CD4-positive, alpha-beta T cell treated with Interleukin-1 beta for 1 hour (primary cell): ENCODE measurements around the gene SLC16A7.

Experiments used
- DNase-seq, 2 donors: peaks; one replicate each; pipeline ENCODE4 v3.0.0-alpha.2; 2020 to 2022

SLC16A7 gene

DNA sequence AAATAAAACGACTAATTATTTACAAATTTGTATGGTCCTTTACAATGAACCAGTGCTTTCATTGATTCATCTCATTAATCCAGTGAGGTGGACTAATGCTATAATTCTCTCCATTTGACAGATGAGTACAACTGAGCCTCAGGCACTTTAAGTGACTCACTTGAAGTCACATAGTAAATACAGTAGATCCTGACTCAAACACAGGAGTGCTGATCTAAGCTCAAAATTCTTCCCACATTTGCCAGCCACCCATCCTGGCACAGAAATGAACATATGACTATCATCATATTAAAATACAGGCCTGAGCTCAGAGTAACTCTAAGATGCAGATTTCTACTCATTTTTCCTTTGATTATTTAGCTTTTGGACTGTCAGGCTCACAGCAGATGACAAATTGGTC lies 30.6 kb downstream of the SLC16A7 start:
- no peak for DNase-seq

GRCh38 chr12:59627582-59627981 lies 31.8 kb downstream of the SLC16A7 start:
- no peak for DNase-seq

DNA sequence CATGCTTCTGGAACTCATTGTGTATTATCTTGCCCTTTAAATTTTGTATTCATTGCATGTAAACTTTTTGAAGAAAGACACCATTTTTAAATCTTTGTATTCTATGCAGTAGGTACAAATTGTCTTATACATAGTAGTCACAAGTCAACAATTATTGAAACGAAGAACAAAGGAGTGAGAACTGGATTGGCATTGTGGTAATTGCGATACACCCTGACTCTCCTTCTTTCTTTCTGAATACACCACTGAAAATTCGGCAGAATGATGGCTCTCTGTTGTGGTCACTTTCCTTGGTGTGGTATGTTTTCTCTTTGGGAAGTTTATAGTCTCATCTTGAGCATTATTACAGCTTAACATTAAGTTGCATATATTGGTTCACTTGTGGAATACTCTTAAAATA lies 34.1 kb downstream of the SLC16A7 start:
- no peak for DNase-seq

GRCh38 chr12:59632408-59632807 lies 36.6 kb downstream of the SLC16A7 start:
- no peak for DNase-seq

GRCh38 chr12:59634254-59634653 lies 38.4 kb downstream of the SLC16A7 start:
- DNase-seq, result no peak

DNA sequence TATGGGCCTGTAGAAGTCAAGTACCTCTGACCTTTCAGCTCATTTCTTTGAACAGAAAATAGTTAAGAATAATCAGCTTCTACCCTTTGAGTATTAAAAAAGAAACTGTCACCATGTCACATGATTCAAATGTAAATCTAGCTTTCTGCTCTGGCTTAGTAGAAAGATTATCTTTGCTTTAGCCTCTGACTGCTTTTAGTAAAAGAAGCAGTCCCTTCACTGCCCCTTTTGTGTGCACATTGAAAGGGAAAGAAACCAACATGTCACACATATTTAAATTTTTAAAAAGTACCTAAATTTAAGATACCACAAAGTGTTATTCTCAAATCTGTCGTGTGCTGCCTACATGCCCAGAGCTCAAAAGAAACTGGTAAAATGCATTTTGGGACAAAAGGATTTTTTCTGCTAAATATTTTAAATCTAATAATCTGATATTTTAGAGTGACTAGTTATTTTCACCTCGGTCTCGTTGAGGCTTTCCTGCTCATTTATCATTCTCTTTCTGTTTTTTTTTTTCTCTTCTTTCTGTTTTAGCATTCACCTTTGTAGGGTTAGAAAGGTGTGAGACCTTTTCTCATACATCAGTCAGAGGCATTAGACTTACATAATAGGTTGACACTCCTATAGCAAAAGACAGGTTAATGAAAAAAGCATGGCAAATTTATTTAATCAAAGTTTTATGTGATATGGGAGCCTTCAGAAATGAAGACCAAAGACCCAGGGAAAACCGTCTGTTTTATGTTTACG lies 41.3 kb downstream of the SLC16A7 start:
- DNase-seq, result no peak

- DNase-seq, result no peak
Observed at GRCh38 chr12:59637692-59638070, 41.9 kb downstream of the SLC16A7 start.

DNA sequence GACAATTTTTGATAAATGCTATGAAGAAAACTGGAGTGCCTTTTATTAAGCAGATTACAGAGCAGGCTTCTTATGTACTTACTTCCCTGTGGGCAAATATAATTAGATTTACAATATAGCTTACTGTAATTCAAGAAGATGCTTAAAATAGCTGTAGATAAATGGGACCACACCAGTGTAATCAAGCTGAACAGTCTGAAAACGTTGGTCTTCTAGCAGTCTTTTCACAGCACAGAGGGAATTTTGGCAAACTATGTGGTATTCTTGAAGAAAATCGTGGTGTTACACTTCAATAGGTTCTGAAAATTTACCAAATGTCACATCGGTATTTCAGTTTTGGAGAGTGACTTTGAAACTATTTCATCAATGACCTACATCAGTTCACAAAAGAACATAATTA lies 47.7 kb downstream of the SLC16A7 start:
- no peak for DNase-seq

DNA sequence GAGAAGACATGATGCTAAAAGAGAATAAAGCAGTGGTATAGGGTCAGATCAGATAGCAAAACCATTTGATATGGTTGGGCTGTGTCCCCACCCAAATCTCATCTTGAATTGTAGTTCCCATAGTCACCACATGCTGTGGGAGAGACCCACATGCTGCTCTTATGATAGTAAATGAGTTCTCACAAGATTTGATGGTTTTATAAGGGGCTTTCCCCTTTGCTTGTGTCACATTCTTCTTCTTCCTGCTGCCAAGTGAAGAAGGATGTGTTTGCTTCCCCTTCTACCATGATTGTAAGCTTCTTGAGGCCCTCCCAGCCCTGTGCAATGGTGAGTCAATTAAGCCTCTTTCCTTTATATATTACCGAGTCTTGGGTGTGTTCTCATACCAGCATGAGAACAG lies 49.4 kb downstream of the SLC16A7 start:
- no peak for DNase-seq

DNA sequence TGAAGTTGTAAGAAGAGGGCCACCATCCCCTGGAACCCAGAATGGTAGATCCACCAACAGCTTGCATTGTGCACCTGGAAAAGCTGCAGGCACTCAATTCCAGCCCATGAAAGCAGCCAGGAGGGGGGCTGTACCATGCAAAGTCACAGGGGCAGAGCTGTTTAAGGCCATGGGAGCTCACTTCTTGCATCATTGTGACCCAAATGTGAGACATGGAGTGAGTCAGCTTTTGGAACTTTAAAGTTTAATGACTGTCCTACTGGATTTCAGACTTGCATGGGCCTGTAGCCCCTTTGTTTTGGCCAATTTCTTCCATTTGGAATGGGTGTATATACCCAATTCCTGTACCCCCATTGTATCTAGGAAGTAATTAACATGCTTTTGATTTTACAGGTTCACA lies 50.8 kb downstream of the SLC16A7 start:
- DNase-seq, result no peak

GRCh38 chr12:59649203-59649602 lies 53.4 kb downstream of the SLC16A7 start:
- no peak for DNase-seq

DNA sequence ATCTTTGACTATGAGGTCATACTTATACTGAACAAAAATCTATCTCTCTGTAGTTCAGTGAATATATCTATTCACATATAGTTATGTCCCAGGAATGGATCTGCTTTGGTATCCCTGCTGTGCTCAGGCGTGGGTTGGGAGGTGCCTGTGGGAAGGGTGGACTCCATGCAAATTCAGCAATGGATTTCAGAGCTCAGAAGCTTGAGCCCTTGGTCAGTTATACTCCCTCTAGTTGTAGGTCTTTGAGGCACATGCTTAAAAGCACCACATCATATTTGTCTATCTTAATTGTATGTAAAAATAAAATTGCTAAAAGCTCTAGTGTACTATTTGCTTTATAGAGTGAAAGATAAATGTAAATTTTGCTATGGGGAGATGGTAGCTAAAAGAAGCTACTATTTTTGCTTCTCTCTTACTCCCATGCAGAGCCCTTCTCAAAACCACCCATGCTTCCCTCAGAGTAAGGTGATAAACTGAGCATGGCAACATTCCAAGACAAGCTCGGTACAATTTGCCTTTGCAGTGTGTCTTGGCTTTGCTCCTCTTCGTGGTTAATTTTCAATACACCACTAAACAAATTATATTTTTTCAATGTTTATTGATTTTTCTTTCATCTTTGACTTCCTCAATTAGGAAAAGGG lies 54.9 kb downstream of the SLC16A7 start:
- no peak for DNase-seq

DNA sequence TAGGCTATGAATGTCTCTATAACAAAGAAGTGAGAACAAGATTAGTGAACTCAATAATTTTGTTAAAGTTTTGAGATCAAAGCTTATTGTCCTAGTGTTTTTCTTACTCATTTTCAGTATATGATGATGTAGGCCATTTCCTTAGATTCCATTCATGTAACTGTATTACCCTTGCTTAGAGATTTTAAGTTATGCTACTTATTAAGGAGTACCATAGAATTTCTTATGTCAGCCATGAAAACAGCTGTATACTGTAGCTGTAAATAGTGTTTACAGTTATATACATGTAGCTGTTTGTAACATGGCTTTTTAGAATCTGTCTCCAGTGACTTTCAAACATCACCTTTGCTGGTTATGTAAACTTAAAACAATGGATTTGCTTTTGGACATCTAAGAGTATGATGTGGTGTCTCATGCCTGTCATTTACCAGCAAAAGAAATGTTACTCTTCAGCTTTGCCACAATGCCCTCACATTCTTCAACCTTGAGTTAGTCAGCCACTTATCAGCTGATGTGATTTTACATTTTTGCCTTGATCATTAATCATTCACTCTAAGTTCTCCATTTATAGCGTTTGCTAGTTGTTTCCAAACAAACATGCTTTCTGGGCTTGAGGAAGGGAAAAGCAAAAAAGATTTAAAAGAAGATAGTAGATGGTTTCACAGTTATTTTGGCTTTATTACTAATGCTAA lies 55.5 kb downstream of the SLC16A7 start:
- no peak for DNase-seq

- no peak for DNase-seq
Observed at GRCh38 chr12:59652130-59652529, 56.3 kb downstream of the SLC16A7 start.

- no peak for DNase-seq
Observed at GRCh38 chr12:59654061-59654460, 58.2 kb downstream of the SLC16A7 start.

DNA sequence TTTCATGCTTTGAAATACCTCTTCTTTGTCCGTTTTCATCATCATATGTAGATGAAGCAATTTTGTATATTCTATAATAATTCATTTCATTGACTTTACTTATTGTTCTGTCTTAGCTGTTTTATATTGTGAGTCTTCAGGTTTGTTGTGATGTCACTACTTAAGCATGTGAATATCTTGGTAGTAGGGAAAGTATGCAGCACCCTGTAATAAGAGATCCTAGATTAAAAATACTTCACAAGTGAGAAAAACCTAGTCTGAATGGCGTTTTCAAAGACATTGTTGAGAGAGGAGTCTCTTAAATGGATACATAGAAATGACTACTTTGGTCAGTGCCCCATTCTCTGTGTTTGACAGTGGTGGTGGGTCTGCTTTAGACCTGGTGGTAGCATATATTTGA lies 61.4 kb downstream of the SLC16A7 start:
- no peak for DNase-seq

DNA sequence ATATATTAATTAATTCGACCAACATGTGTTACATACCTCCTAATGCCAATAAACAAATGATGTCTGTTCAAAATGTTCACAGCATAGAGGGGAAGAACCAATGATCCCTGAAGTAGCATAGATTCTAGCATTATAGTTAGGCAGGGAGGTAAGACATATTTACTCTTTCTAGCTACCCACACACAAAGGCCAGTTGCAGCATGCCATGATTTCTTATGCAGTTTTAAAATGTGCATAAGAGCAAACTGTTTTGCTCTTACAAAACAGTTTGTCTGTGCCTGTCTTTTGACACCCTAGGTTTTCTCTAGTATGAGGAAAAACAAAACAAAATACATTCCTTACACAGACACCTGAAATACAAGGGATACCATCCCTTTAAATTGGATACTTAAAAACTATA lies 61.9 kb downstream of the SLC16A7 start:
- no peak for DNase-seq

DNA sequence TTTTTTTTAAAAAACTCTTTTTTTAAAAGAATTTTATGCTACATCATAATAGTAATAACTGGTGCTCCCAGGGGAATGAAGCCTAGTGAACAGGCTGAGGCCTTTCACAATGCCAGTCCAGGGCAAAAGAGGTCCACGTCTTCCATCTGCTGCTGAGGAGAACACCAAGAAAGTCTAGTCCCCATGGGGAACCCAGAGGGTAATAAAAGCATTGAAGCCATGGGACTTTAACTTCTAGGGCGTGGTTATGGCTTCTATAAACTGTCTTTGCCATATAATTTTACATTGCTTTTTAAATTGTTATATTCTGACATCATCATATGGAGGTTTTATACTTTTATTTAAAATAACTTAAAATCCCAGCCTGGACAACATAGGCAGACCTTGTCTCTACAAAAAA lies 64.3 kb downstream of the SLC16A7 start:
- no peak for DNase-seq

GRCh38 chr12:59660921-59661597 lies 65.2 kb downstream of the SLC16A7 start:
- no peak for DNase-seq

DNA sequence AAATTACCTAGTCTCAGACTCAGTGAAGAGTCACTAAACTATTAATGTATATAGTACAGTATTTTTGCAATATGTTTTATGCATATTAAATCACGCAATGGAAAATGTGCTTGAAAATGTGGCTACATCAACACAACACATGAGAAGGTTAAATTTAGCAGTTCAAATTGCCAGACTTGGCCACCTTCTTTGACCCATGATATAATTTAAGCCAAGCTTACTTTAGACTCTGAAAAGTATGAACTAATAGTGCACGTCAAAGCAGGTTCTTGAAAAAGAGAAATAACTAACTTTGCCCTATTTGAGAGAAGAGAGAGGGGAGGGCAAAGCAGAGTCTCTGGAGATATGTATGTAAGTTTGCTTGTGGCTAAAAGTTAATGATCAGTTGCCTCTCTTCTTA lies 68.7 kb downstream of the SLC16A7 start:
- no peak for DNase-seq

DNA sequence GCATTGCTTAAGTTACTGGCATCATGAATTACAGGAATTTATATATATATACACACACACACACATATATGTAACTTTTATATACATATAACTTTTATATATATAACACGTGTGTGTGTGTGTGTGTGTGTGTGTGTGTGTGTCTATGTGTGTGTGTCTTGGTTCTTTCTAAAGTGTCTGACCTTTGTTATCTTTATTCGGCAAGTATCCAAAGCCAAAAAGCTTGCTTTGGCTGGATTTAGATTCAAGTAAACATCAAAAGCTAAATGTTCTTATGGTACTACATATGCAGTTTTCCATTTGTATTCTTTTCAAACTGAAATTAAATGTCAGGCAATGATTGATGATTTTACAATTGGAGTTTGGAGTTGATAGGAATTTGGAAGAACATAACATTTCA lies 69.9 kb downstream of the SLC16A7 start:
- no peak for DNase-seq

DNA sequence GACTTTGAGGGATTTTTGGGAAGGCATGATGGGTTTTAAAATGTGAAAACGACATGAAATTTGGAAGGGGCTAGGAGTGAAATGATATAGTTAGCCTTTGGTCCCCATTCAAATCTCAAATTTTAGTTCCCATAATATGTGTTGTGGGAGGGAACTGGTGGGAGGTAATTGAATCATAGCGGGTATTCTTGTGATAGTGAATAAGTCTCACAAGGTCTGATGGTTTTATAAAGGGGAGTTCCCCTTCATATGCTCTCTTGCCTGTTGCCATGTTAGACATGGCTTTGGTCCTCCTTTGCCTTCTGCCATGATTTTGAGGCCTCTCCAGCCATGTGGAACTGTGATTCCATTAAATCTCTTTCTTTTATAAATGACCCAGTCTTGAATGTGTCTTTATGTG lies 72.8 kb downstream of the SLC16A7 start:
- DNase-seq, result no peak

DNA sequence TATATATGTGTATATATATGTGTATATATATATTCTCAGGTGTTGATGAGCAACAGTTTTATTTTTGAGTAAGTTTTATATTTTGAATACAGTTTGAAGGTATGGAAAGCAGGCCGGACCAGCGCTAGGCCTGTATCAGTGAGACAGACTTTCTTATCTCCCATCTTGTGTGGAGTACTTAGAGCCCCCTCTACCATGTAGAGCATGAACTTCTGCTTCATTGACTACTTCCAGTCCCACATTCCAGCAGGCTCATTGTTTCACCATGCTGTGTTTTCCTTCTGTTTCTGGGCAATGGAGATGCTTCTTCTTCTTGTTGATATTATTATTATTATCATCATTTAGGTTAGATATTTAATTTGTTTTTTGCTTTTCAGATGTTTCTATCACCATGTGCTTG lies 76.4 kb downstream of the SLC16A7 start:
- DNase-seq, result no peak

- DNase-seq, result no peak
Observed at GRCh38 chr12:59675461-59675860, 79.6 kb downstream of the SLC16A7 start.
